Small intestine (tissue), 7 donors: ENCODE measurements around the gene GRK2. TPM values are rescaled to one million over a fixed set of nuclear protein-coding genes. Genes with fewer than 3 reads are reported as not detected.
A peak's percentile ranks its signal among the peaks of the same experiment; 100 is the strongest.
"Not testable (repeated sequence)": the region's sequence is repeated elsewhere in the genome, so short reads cannot be mapped to it uniquely, and the experiment has no call there.

Source experiments
- DNase-seq, 2 donors: peaks; one replicate each; pipeline versions ENCODE4 v3.0.0 to v3.0.0-alpha.2; 2013
- FAIRE-seq: peaks from 2 replicates; lab custom pipeline; 2012; peaks lifted over from hg19 to GRCh38; lab: Jason Lieb, UNC
- H3K27ac ChIP-seq, 3 donors: one replicate each; pipeline ENCODE4 v1.5.1; 2013; ENCODE audit warnings: low read length in 2 of 3, mild to moderate bottlenecking in 2 of 3, control low read depth in 1 of 3, inconsistent platforms in 1 of 3, low read depth in 1 of 3, moderate library complexity in 1 of 3
- H3K27me3 ChIP-seq, 3 donors: one replicate each; pipeline ENCODE4 v1.6.1; 2013; ENCODE audit warnings: low read length in 3 of 3, inconsistent platforms in 1 of 3; ENCODE audit not compliant: control insufficient read depth in 3 of 3, insufficient read depth in 3 of 3
- H3K36me3 ChIP-seq, 3 donors: one replicate each; pipeline ENCODE4 v1.6.1; 2013; ENCODE audit warnings: low read length in 3 of 3, inconsistent platforms in 1 of 3, low read depth in 1 of 3, mild to moderate bottlenecking in 1 of 3, moderate library complexity in 1 of 3; ENCODE audit not compliant: control insufficient read depth in 3 of 3, insufficient read depth in 2 of 3
- H3K4me1 ChIP-seq, 3 donors: one replicate each; pipeline ENCODE4 v1.6.1; 2013; ENCODE audit warnings: low read length in 2 of 3, inconsistent platforms in 1 of 3, low read depth in 1 of 3, mild to moderate bottlenecking in 1 of 3, moderate library complexity in 1 of 3; ENCODE audit not compliant: control insufficient read depth in 3 of 3, insufficient read depth in 2 of 3
- H3K4me3 ChIP-seq, 3 donors: one replicate each; pipeline ENCODE4 v1.5.1; 2013; ENCODE audit warnings: low read length in 3 of 3, control low read depth in 1 of 3, inconsistent platforms in 1 of 3, low read depth in 1 of 3, mild to moderate bottlenecking in 1 of 3, moderate library complexity in 1 of 3
- H3K9me3 ChIP-seq, 2 donors: one replicate each; pipeline ENCODE4 v1.6.1; 2013; ENCODE audit warnings: low read depth in 1 of 2, low read length in 1 of 2; ENCODE audit not compliant: control insufficient read depth in 2 of 2, insufficient read depth in 1 of 2
- WGBS, 3 donors: extraction: QIAGEN DNeasy Blood & Tissue Kit; methylation state at CpG; one replicate each; pipeline ENCODE4 v1.1.7; 2013; 5-methylcytosine and 5-hydroxymethylcytosine counted together
- polyA plus RNA-seq, 4 donors: library from polyadenylated mRNA; stranded (reverse) in 3 of 4; unstranded in 1 of 4; fragments of 200-250 nt in 3 of 4; fragments of 120-200 nt in 1 of 4; gene quantifications; one replicate each; pipeline versions ENCODE4 v1.2.1 to v1.2.3, GENCODE V29; 2013
- donor health status: healthy with polysubstance abuse.
- donor health status: control.
- donor health status: control.
- donor health status: Bipolar disorder and iron deficiency.
- donor health status: healthy.

The GRK2 gene
- polyA plus RNA-seq, 4 donors, result 78.3 to 153 (median 102) TPM

- H3K9me3 ChIP-seq, H3K4me3 ChIP-seq, H3K27me3 ChIP-seq, FAIRE-seq, DNase-seq, H3K27ac ChIP-seq: not testable (repeated sequence)
- peaks cover 0 to 22% (median 2%) of the 10 kb centered on the region in 3 donors for H3K4me1 ChIP-seq
- peaks cover 0 to 18% (median 0%) of the 10 kb centered on the region in 3 donors for H3K36me3 ChIP-seq
- 90 to 93% (median 92%) methylated on average over 12 of the region's 12 CpGs for WGBS, 3 donors
Observed at GRCh38 chr11:67318876-67319275, 52.6 kb downstream of the GRK2 start.

GRCh38 chr11:67320011-67320410 is 53.7 kb downstream of the GRK2 start:
- DNase-seq (no peak), FAIRE-seq (no peak)
- no peak overlapping the region for H3K27ac ChIP-seq
- no peak overlapping the region for H3K4me3 ChIP-seq
- WGBS, 3 donors, result 84 to 91% (median 88%) methylated on average over 3 of the region's 3 CpGs
- H3K9me3 ChIP-seq, result no peaks in the 10 kb centered on the region
- H3K4me1 ChIP-seq, result peaks cover 0 to 22% (median 2%) of the 10 kb centered on the region in 3 donors
- H3K27me3 ChIP-seq, result no peaks in the 10 kb centered on the region
- peaks cover 0 to 18% (median 0%) of the 10 kb centered on the region in 3 donors for H3K36me3 ChIP-seq

- FAIRE-seq (no peak), DNase-seq (no peak)
- Histone ChIP-seq H3K4me1 (peaks cover 0 to 22% (median 2%) of the 10 kb centered on the region in 3 donors), H3K4me3 (no peak overlapping the region), H3K27me3 (no peaks in the 10 kb centered on the region), H3K27ac (no peak overlapping the region), H3K9me3 (no peaks in the 10 kb centered on the region), H3K36me3 (peaks cover 0 to 18% (median 0%) of the 10 kb centered on the region in 3 donors)
- WGBS, 3 donors, result 90 to 96% (median 90%) methylated on average over 2 of the region's 2 CpGs
Observed at GRCh38 chr11:67320691-67321090, 54.4 kb downstream of the GRK2 start.

- Histone ChIP-seq H3K27ac (peak overlapping the region in 1 of 3 donors; percentile 17), H3K36me3 (peaks cover 0 to 18% (median 0%) of the 10 kb centered on the region in 3 donors), H3K4me3 (no peak overlapping the region), H3K27me3 (no peaks in the 10 kb centered on the region), H3K9me3 (no peaks in the 10 kb centered on the region), H3K4me1 (peaks cover 0 to 22% (median 2%) of the 10 kb centered on the region in 3 donors)
- FAIRE-seq (no peak), DNase-seq (peak in 1 of 2 donors; percentile 27)
- 62 to 75% (median 68%) methylated on average over 6 of the region's 6 CpGs for WGBS, 3 donors
Observed at GRCh38 chr11:67321313-67321871, 55.1 kb downstream of the GRK2 start.

GRCh38 chr11:67322049-67322448 is 55.8 kb downstream of the GRK2 start:
- H3K4me3 ChIP-seq, result no peak overlapping the region
- peaks cover 0 to 18% (median 0%) of the 10 kb centered on the region in 3 donors for H3K36me3 ChIP-seq
- H3K4me1 ChIP-seq, result peaks cover 0 to 22% (median 2%) of the 10 kb centered on the region in 3 donors
- H3K27ac ChIP-seq, result no peak overlapping the region
- H3K27me3 ChIP-seq, result no peaks in the 10 kb centered on the region
- H3K9me3 ChIP-seq, result no peaks in the 10 kb centered on the region
- DNase-seq, result no peak
- 87 to 91% (median 90%) methylated on average over 3 of the region's 3 CpGs for WGBS, 3 donors
- no peak for FAIRE-seq

GRCh38 chr11:67323526-67323925 is 57.3 kb downstream of the GRK2 start:
- Histone ChIP-seq H3K4me3 (no peak overlapping the region), H3K36me3 (peaks cover 0 to 20% (median 0%) of the 10 kb centered on the region in 3 donors), H3K9me3 (no peaks in the 10 kb centered on the region), H3K27me3 (no peaks in the 10 kb centered on the region), H3K27ac (no peak overlapping the region), H3K4me1 (peaks cover 0 to 22% (median 2%) of the 10 kb centered on the region in 3 donors)
- 16 to 63% (median 40%) methylated on average over 7 of the region's 7 CpGs for WGBS, 3 donors
- peak; percentile 33 to 56 for DNase-seq
- no peak for FAIRE-seq

- no peak for DNase-seq
- Histone ChIP-seq H3K4me1 (no peaks in the 10 kb centered on the region), H3K9me3 (no peaks in the 10 kb centered on the region), H3K36me3 (peaks cover 0 to 12% (median 0%) of the 10 kb centered on the region in 3 donors), H3K27me3 (no peaks in the 10 kb centered on the region), H3K4me3 (no peak overlapping the region), H3K27ac (no peak overlapping the region)
- WGBS, 3 donors, result 89 to 93% (median 89%) methylated on average over 6 of the region's 6 CpGs
- FAIRE-seq, result no peak
Observed at GRCh38 chr11:67332081-67332691, 65.9 kb downstream of the GRK2 start.
